Caco-2 (cell line): ENCODE results near the gene LAMP1. TPM values are rescaled to one million over a fixed set of nuclear protein-coding genes. Genes with fewer than 3 reads are reported as not detected.

Experiments
- BruUV-seq: library from RNA; stranded (reverse); fragments of 400-500 nt; replicated peaks from 2 replicates; lab custom pipeline; 2021; lab: Mats Ljungman, UMichigan
- CTCF ChIA-PET: fragments of 300-600 bp; sonication (Branson Sonifier 250); formaldehyde crosslinking; loops from one replicate; lab custom pipeline; 2022; ENCODE audit warnings: antibody characterized with exemption; lab: Charles Lee
- POLR2A ChIA-PET: fragments of 300-600 bp; sonication (Branson Sonifier 250); formaldehyde crosslinking; loops from one replicate; lab custom pipeline; 2022; ENCODE audit warnings: antibody characterized with exemption; lab: Charles Lee
- DNase-seq, 2 experiments: peaks; one replicate each; pipeline versions ENCODE4 v3.0.0 to v3.0.0-alpha.2; 2020 to 2022
- H3K27me3 ChIP-seq: replicated peaks from 2 replicates; pipeline ENCODE4 v1.6.0; 2011; ENCODE audit warnings: low read length; ENCODE audit not compliant: control insufficient read depth, insufficient read depth
- H3K36me3 ChIP-seq: 2 replicates; pipeline ENCODE4 v1.5.1; 2011; ENCODE audit warnings: low read length; ENCODE audit not compliant: control insufficient read depth, insufficient read depth
- H3K4me1 ChIP-seq: fragments of 250-450 bp; sonication (Bioruptor Pico); 2 replicates; pipeline ENCODE4 v1.5.1; 2020; ENCODE audit warnings: mild to moderate bottlenecking
- H3K4me3 ChIP-seq: 2 replicates; pipeline ENCODE4 v1.5.1; 2011; ENCODE audit warnings: low read depth, mild to moderate bottlenecking, control low read depth, low read length
- H3K9me3 ChIP-seq: fragments of 250-450 bp; sonication (Bioruptor Pico); 2 replicates; pipeline ENCODE4 v1.5.1; 2020; ENCODE audit warnings: mild to moderate bottlenecking, moderate library complexity
- H3K27ac Mint-ChIP-seq: one replicate; pipeline ENCODE4 v1.8.0; 2022; ENCODE audit warnings: mixed read lengths; ENCODE audit not compliant: unreplicated experiment
- H3K27me3 Mint-ChIP-seq: one replicate; pipeline ENCODE4 v1.8.0; 2022; ENCODE audit warnings: mixed read lengths; ENCODE audit not compliant: insufficient read depth, unreplicated experiment
- H3K36me3 Mint-ChIP-seq: one replicate; pipeline ENCODE4 v1.8.0; 2022; ENCODE audit warnings: mild to moderate bottlenecking, mixed read lengths; ENCODE audit not compliant: insufficient read depth, unreplicated experiment
- H3K4me1 Mint-ChIP-seq: one replicate; pipeline ENCODE4 v1.8.0; 2022; ENCODE audit warnings: low read depth, mixed read lengths; ENCODE audit not compliant: unreplicated experiment
- H3K4me3 Mint-ChIP-seq: one replicate; pipeline ENCODE4 v1.8.0; 2022; ENCODE audit warnings: mild to moderate bottlenecking, moderate library complexity, mixed read lengths; ENCODE audit not compliant: unreplicated experiment
- H3K9me3 Mint-ChIP-seq: one replicate; pipeline ENCODE4 v1.8.0; 2022; ENCODE audit warnings: mixed read lengths; ENCODE audit not compliant: unreplicated experiment
- CTCF ChIP-seq, 2 experiments: fragments of 200-600 bp in 1 of 2; IDR thresholded peaks; 1 replicate in 1 of 2; 2 replicates in 1 of 2; pipeline versions ENCODE4 v1.5.1 to v1.8.0; 2011 to 2022; ENCODE audit warnings: antibody characterized with exemption in 1 of 2, control low read depth in 1 of 2, inconsistent platforms in 1 of 2, low read depth in 1 of 2, low read length in 1 of 2, mild to moderate bottlenecking in 1 of 2, moderate library complexity in 1 of 2; ENCODE audit not compliant: insufficient read depth in 1 of 2, severe bottlenecking in 1 of 2, unreplicated experiment in 1 of 2
- intact Hi-C: fragments of 100-400 bp; cut with micrococcal nuclease; formaldehyde crosslinking; loops from one replicate; pipeline ENCODE4 v1.10.0; 2022; ENCODE audit not compliant: unreplicated experiment
- total RNA-seq: library from RNA; stranded (reverse); gene quantifications from 2 replicates; pipeline ENCODE4 v1.2.3, GENCODE V29; 2022

LAMP1 gene
- total RNA-seq, 1 experiment from 2014 or later, result 244 TPM

GRCh38 chr13:113333076-113333475 is 36.0 kb downstream of the LAMP1 start:
- no peaks in the 10 kb centered on the region for H3K27me3 Mint-ChIP-seq
- CTCF ChIA-PET, result no interaction called here

GRCh38 chr13:113337556-113337955 is 40.5 kb downstream of the LAMP1 start:
- intact Hi-C loops, result no loop called here
- Mint-ChIP-seq H3K9me3 (no peaks in the 10 kb centered on the region), H3K36me3 (peaks cover 23% of the 10 kb centered on the region), H3K4me1 (peaks cover under 1% of the 10 kb centered on the region), H3K4me3 (no peak overlapping the region), H3K27me3 (no peaks in the 10 kb centered on the region), H3K27ac (no peak overlapping the region)
- CTCF ChIA-PET, result no interaction called here
- BruUV-seq, result no TSS peak
- POLR2A ChIA-PET, result no interaction called here
- no peaks in the 10 kb centered on the region for H3K4me1 ChIP-seq
- no peaks in the 10 kb centered on the region for H3K36me3 ChIP-seq
- no peaks in the 10 kb centered on the region for H3K27me3 ChIP-seq
- no peak overlapping the region for H3K4me3 ChIP-seq
- H3K9me3 ChIP-seq, result no peaks in the 10 kb centered on the region
- no peak for DNase-seq
- TF ChIP-seq CTCF (IDR thresholded peaks at IDR 0.05; ENCODE audit: insufficient read depth in 1 of 2, low read depth in 1 of 2, low read length in 1 of 2, severe bottlenecking in 1 of 2, unreplicated experiment in 1 of 2), result no peak

More at GRCh38 chr13:113333076-113333475, 36.0 kb downstream of the LAMP1 start:
- intact Hi-C loops, result no loop called here
- peaks cover 5% of the 10 kb centered on the region for H3K4me1 Mint-ChIP-seq
- Histone ChIP-seq H3K4me3 (no peak overlapping the region), H3K36me3 (no peaks in the 10 kb centered on the region), H3K4me1 (peaks cover 3% of the 10 kb centered on the region; the same call in 1 of the 2 replicates), H3K27me3 (no peaks in the 10 kb centered on the region), H3K9me3 (no peaks in the 10 kb centered on the region)
- no peak overlapping the region for H3K27ac Mint-ChIP-seq
- POLR2A ChIA-PET, result no interaction called here
- peaks cover 38% of the 10 kb centered on the region for H3K36me3 Mint-ChIP-seq
- no peak for DNase-seq
- no peak overlapping the region for H3K4me3 Mint-ChIP-seq
- TF ChIP-seq CTCF (IDR thresholded peaks at IDR 0.05; ENCODE audit: insufficient read depth in 1 of 2, low read depth in 1 of 2, low read length in 1 of 2, severe bottlenecking in 1 of 2, unreplicated experiment in 1 of 2), result no peak
- BruUV-seq, result no TSS peak
- no peaks in the 10 kb centered on the region for H3K9me3 Mint-ChIP-seq

GRCh38 chr13:113337976-113338375 is 40.9 kb downstream of the LAMP1 start:
- H3K36me3 ChIP-seq, result no peaks in the 10 kb centered on the region; the same call in 1 of the 2 replicates
- Mint-ChIP-seq H3K4me1 (no peaks in the 10 kb centered on the region), H3K27me3 (no peaks in the 10 kb centered on the region), H3K4me3 (no peak overlapping the region), H3K9me3 (no peaks in the 10 kb centered on the region), H3K36me3 (peaks cover 26% of the 10 kb centered on the region), H3K27ac (no peak overlapping the region)
- no peak overlapping the region for H3K4me3 ChIP-seq
- CTCF ChIA-PET, result no interaction called here
- no peak for DNase-seq
- H3K4me1 ChIP-seq, result no peaks in the 10 kb centered on the region
- intact Hi-C loops, result no loop called here
- no peaks in the 10 kb centered on the region for H3K9me3 ChIP-seq
- TF ChIP-seq CTCF (IDR thresholded peaks at IDR 0.05; ENCODE audit: insufficient read depth in 1 of 2, low read depth in 1 of 2, low read length in 1 of 2, severe bottlenecking in 1 of 2, unreplicated experiment in 1 of 2), result no peak
- no peaks in the 10 kb centered on the region for H3K27me3 ChIP-seq
- POLR2A ChIA-PET, result no interaction called here
- BruUV-seq, result no TSS peak
